GM12878 (cell line): ENCODE measurements around the gene MITD1. TPM values are rescaled to one million over a fixed set of nuclear protein-coding genes. Genes with fewer than 3 reads are reported as not detected.

Source experiments
- ATAC-seq: fragments of 200-7000 bp; cut with Tn5 transposase; 3 replicates; pipeline ENCODE4 v1.9.1; 2020; ENCODE audit warnings: mild to moderate bottlenecking, moderate library complexity
- Bru-seq: library from RNA; stranded (reverse); fragments of 400-500 nt; gene quantifications from one replicate; lab custom pipeline; 2021; lab: Mats Ljungman, UMichigan
- BruChase-seq, 2 experiments: library from RNA; stranded (reverse); fragments of 400-500 nt; gene quantifications; one replicate each; lab custom pipeline; 2021; lab: Mats Ljungman, UMichigan
- BruUV-seq: library from RNA; stranded (reverse); fragments of 400-500 nt; replicated peaks from 2 replicates; lab custom pipeline; 2021; lab: Mats Ljungman, UMichigan
- CTCF ChIA-PET: fragments of 300-600 bp; sonication (Branson Sonifier 250); formaldehyde crosslinking; extraction: SDS; loops from one replicate; lab custom pipeline; 2021; ENCODE audit warnings: inconsistent platforms; lab: Yijun Ruan, JAX
- POLR2A ChIA-PET: fragments of 350-600 bp; formaldehyde crosslinking; extraction: SDS; loops from one replicate; lab custom pipeline; 2021; ENCODE audit warnings: inconsistent platforms; lab: Charles Lee
- RAD21 ChIA-PET: fragments of 300-600 bp; sonication (Branson Sonifier 250); formaldehyde crosslinking; loops from one replicate; lab custom pipeline; 2023; ENCODE audit warnings: antibody characterized with exemption; ENCODE audit not compliant: unreplicated experiment; lab: Charles Lee
- SMC1A ChIA-PET: fragments of 300-600 bp; sonication (Branson Sonifier 250); formaldehyde crosslinking; loops from one replicate; lab custom pipeline; 2023; ENCODE audit not compliant: unreplicated experiment, uncharacterized antibody; lab: Charles Lee
- DNase-seq: peaks from one replicate; pipeline ENCODE4 v3.0.0-alpha.2; 2011; ENCODE audit warnings: low read depth, low spot score
- FAIRE-seq: peaks from 3 replicates; lab custom pipeline; 2011; peaks lifted over from hg19 to GRCh38; lab: Jason Lieb, UNC
- H2AFZ ChIP-seq: 2 replicates; pipeline ENCODE4 v1.6.0; 2011; ENCODE audit warnings: low read depth, low read length, control low read depth; ENCODE audit not compliant: control insufficient read depth
- H3K27ac ChIP-seq: 2 replicates; pipeline ENCODE4 v1.5.1; 2011; ENCODE audit warnings: control low read depth; ENCODE audit not compliant: control insufficient read depth, insufficient read depth
- H3K27me3 ChIP-seq, 2 experiments: replicated peaks in 1 of 2; 2 replicates each; pipeline versions ENCODE4 v1.6.0 to v1.6.1; 2011; ENCODE audit warnings: low read length in 1 of 2; ENCODE audit not compliant: control insufficient read depth in 2 of 2, insufficient read depth in 2 of 2
- H3K36me3 ChIP-seq, 2 experiments: 2 replicates each; pipeline ENCODE4 v1.5.1; 2011; ENCODE audit warnings: low read length in 1 of 2; ENCODE audit not compliant: control insufficient read depth in 2 of 2, insufficient read depth in 2 of 2
- H3K4me1 ChIP-seq: 2 replicates; pipeline ENCODE4 v1.6.1; 2011; ENCODE audit warnings: mild to moderate bottlenecking, low read length, moderate library complexity, mixed read lengths; ENCODE audit not compliant: control insufficient read depth, insufficient read depth
- H3K4me2 ChIP-seq: 2 replicates; pipeline ENCODE4 v1.6.0; 2011; ENCODE audit warnings: control low read depth; ENCODE audit not compliant: control insufficient read depth, insufficient read depth
- H3K4me3 ChIP-seq: fragments of 200-600 bp; sonication (generic); 2 replicates; pipeline ENCODE4 v1.5.1; 2016
- H3K79me2 ChIP-seq: 2 replicates; pipeline ENCODE4 v1.6.0; 2011; ENCODE audit warnings: low read length; ENCODE audit not compliant: control insufficient read depth, insufficient read depth
- H3K9ac ChIP-seq: 2 replicates; pipeline ENCODE4 v1.8.0; 2011; ENCODE audit warnings: low read length, control low read depth, mixed read lengths; ENCODE audit not compliant: control insufficient read depth, insufficient read depth
- H3K9me3 ChIP-seq: replicated peaks from 3 replicates; pipeline ENCODE4 v1.5.1; 2011; ENCODE audit warnings: mild to moderate bottlenecking, low read length; ENCODE audit not compliant: control insufficient read depth, insufficient read depth
- H4K20me1 ChIP-seq: 2 replicates; pipeline ENCODE4 v1.6.0; 2011; ENCODE audit not compliant: control insufficient read depth, insufficient read depth
- BRCA1 ChIP-seq: IDR thresholded peaks from 2 replicates; pipeline ENCODE4 v1.6.1; 2011; ENCODE audit warnings: low read depth, low read length, improper control_type of control experiment
- CEBPB ChIP-seq, 2 experiments: fragments of 150-350 bp in 1 of 2; IDR thresholded peaks; 2 replicates each; pipeline ENCODE4 v1.6.1; 2012 to 2014; ENCODE audit warnings: low read depth in 2 of 2, low read length in 2 of 2, borderline replicate concordance in 1 of 2, inconsistent platforms in 1 of 2
- CHD1 ChIP-seq: IDR thresholded peaks from 2 replicates; pipeline ENCODE4 v1.6.1; 2012; ENCODE audit warnings: low read depth, low read length, improper control_type of control experiment
- CHD4 ChIP-seq: fragments of 200-600 bp; sonication (generic); IDR thresholded peaks from 2 replicates; pipeline ENCODE4 v1.6.1; 2016; ENCODE audit warnings: mild to moderate bottlenecking
- ELK1 ChIP-seq: IDR thresholded peaks from 2 replicates; pipeline ENCODE4 v1.6.1; 2012; ENCODE audit warnings: low read depth, low read length, improper control_type of control experiment
- HDAC6 ChIP-seq: fragments of 200-600 bp; sonication (generic); IDR thresholded peaks from one replicate; pipeline ENCODE4 v1.8.0; 2017; ENCODE audit warnings: antibody characterized with exemption; ENCODE audit not compliant: unreplicated experiment
- KDM1A ChIP-seq: fragments of 200-600 bp; sonication (generic); IDR thresholded peaks from 2 replicates; pipeline ENCODE4 v1.6.1; 2016; ENCODE audit warnings: borderline replicate concordance
- NFYA ChIP-seq: IDR thresholded peaks from 2 replicates; pipeline ENCODE4 v1.6.1; 2011; ENCODE audit warnings: low read depth, mild to moderate bottlenecking, low read length, improper control_type of control experiment, borderline replicate concordance
- NR2F1 ChIP-seq: fragments of 450-650 bp; conservative IDR thresholded peaks from 2 replicates; pipeline ENCODE4 v1.6.1; 2017; ENCODE audit warnings: mild to moderate bottlenecking
- SMAD1 ChIP-seq: fragments of 450-650 bp; IDR thresholded peaks from 2 replicates; pipeline ENCODE4 v1.6.1; 2018; ENCODE audit warnings: mild to moderate bottlenecking, low read depth; ENCODE audit not compliant: partially characterized antibody
- STAT1 ChIP-seq: fragments of 450-650 bp; conservative IDR thresholded peaks from 2 replicates; pipeline ENCODE4 v1.6.1; 2014; ENCODE audit warnings: antibody characterized with exemption, mild to moderate bottlenecking
- TCF3 ChIP-seq: IDR thresholded peaks from 2 replicates; pipeline ENCODE4 v1.6.1; 2012; ENCODE audit warnings: low read depth, mild to moderate bottlenecking, low read length, borderline replicate concordance; ENCODE audit not compliant: insufficient read depth
- USF1 ChIP-seq: IDR thresholded peaks from 2 replicates; pipeline ENCODE4 v1.6.1; 2011; ENCODE audit warnings: borderline replicate concordance, low read depth, mild to moderate bottlenecking, moderate library complexity, mixed read lengths, low read length; ENCODE audit not compliant: insufficient read depth; ENCODE audit errors: extremely low read length
- WGBS: methylation state at CpG from one replicate; pipeline ENCODE4 v1.1.6; 2016; ENCODE audit warnings: low lambda C conversion rate; ENCODE audit not compliant: insufficient replicate concordance, insufficient coverage; ENCODE audit errors: missing lambda C conversion rate; 5-methylcytosine and 5-hydroxymethylcytosine counted together
- in situ Hi-C: fragments of 300-500 bp; cut with MboI; formaldehyde crosslinking; loops from 9 replicates; pipeline ENCODE4 v1.14.3; 2018; ENCODE audit warnings: mixed read lengths
- intact Hi-C: fragments of 100-400 bp; cut with micrococcal nuclease; formaldehyde crosslinking; loops from one replicate; pipeline ENCODE4 v1.14.2; 2022; ENCODE audit not compliant: unreplicated experiment
- long read RNA-seq, 2 experiments: library from polyadenylated mRNA; unstranded; transcript quantifications; one replicate each; pipeline ENCODE4 v2.0.0, GENCODE V29; 2019 to 2020
- polyA minus RNA-seq, 3 experiments: library from RNA; depleted of rRNA, polyadenylated mRNA; stranded (reverse); fragments of >200 nt; gene quantifications; 2 replicates each; pipeline ENCODE4 v1.2.3, GENCODE V29; 2011
- polyA plus RNA-seq, 11 experiments: library from polyadenylated mRNA; depleted of rRNA in 4 of 11; unstranded in 6 of 11; stranded (reverse) in 5 of 11; fragments of >200 nt; fragmentation: Nextera tagmentation in 4 of 11; fragmentation: Illumina TruSeq in 1 of 11; extraction: Ambion mirVana in 4 of 11; extraction: Trizol in 1 of 11; gene quantifications; 1 replicate in 1 of 11; 2 replicates in 10 of 11; pipeline versions ENCODE4 v1.2.1 to v1.2.3, GENCODE V29; 2011 to 2016; ENCODE audit warnings: inconsistent platforms in 2 of 11, missing spikeins in 2 of 11, low read depth in 1 of 11
- total RNA-seq, 4 experiments: library from RNA; depleted of rRNA in 3 of 4; stranded (reverse); fragments of >200 nt in 3 of 4; fragmentation: Illumina TruSeq in 1 of 4; extraction: Trizol in 1 of 4; gene quantifications; 2 replicates each; pipeline versions ENCODE4 v1.2.1 to v1.2.3, GENCODE V29; 2013 to 2021

MITD1 gene
- total RNA-seq (2013; cell fraction: nucleolus; rRNA removed): 74.4 and 79.1 TPM in 2 replicates
- total RNA-seq (2014; rRNA removed) (36.9 and 47.4 TPM in 2 replicates), total RNA-seq (2014; rRNA removed; fragmentation: Illumina TruSeq; extraction: Trizol) (68.1 and 74.9 TPM in 2 replicates), total RNA-seq (2021) (33.0 and 35.6 TPM in 2 replicates), polyA plus RNA-seq (2011; rRNA removed) (52.6 and 89.2 TPM in 2 replicates), polyA plus RNA-seq (2014; fragmentation: Illumina TruSeq; extraction: Trizol) (74.3 and 90.7 TPM in 2 replicates), polyA plus RNA-seq (2014; fragmentation: Nextera tagmentation; extraction: Ambion mirVana) (100 to 1,000 TPM; 106 to 116 TPM), polyA plus RNA-seq (2014; rRNA removed) (46.6 and 61.9 TPM in 2 replicates), polyA plus RNA-seq (2016; fragmentation: Nextera tagmentation; extraction: Ambion mirVana) (10 to 100 TPM; 61.2 to 65.1 TPM), polyA minus RNA-seq (2011; rRNA and poly(A)+ RNA removed) (11.5 and 12.1 TPM in 2 replicates), Bru-seq, nascent RNA (percentile 84 among the genes with signal in this experiment), BruChase-seq, experiment 1, labeled RNA remaining after a 6-hour chase (percentile 89 among the genes with signal in this experiment), BruChase-seq, experiment 2, labeled RNA remaining after a 2-hour chase (percentile 86 among the genes with signal in this experiment)
- 31.4 TPM for polyA plus RNA-seq (2011; ENCODE audit: low read depth)
- polyA plus RNA-seq (2011; cell fraction: cytosol; rRNA removed): 12.8 and 13.2 TPM in 2 replicates
- polyA plus RNA-seq (2011; cell fraction: nucleus; rRNA removed): 30.5 and 39.1 TPM in 2 replicates
- polyA plus RNA-seq (2012): 41.6 and 53.3 TPM in 2 replicates
- 6.4 and 8.2 TPM in 2 replicates for polyA minus RNA-seq (2011; cell fraction: cytosol; rRNA and poly(A)+ RNA removed)
- polyA minus RNA-seq (2011; cell fraction: nucleus; rRNA and poly(A)+ RNA removed): 10.5 and 16.6 TPM in 2 replicates
- long read RNA-seq, experiment 1, transcript MITD1-201 (7 exons, 939 nt): major isoform, 10 of 16 reads
- long read RNA-seq, experiment 1, partial matches to known transcripts: 4 of 16 reads
- long read RNA-seq, experiment 1, other reads (novel, unspliced or antisense): 2 of 16 reads
- long read RNA-seq, experiment 2, transcript MITD1-201 (7 exons, 939 nt): major isoform, 66 of 105 reads
- long read RNA-seq, experiment 2, partial matches to known transcripts: 14 of 105 reads
- long read RNA-seq, experiment 2, other reads (novel, unspliced or antisense): 19 of 105 reads

- 0 out of 4 replicates have a peak, but pooled peaks cover 0 to 3% of the 10 kb centered on the region in 2 experiments for H3K36me3 ChIP-seq
- peak; percentile 92 for ATAC-seq
- CTCF ChIA-PET: interaction anchor here (0.6 to 2.4 kb wide), 9 partner anchors 11 to 310 kb away, joined by 3 to 14 read pairs (median 4); partner anchors contain the start of genes C2orf15, EIF5B, LIPT1 and TSGA10
- intact Hi-C loops (loop anchor here (1.0 to 5.0 kb wide), 4 partner anchors 39 to 306 kb away; partner anchors contain the start of genes C2orf15 and TXNDC9), in situ Hi-C loops (loop anchor here (25.0 kb wide), 1 partner anchor 306 kb away; the partner anchor contains the start of gene REV1)
- peak within 1 kb of the TSS; percentile 81 for H3K4me2 ChIP-seq
- FAIRE-seq: peak; percentile 80
- H3K9me3 ChIP-seq: no peaks in the 10 kb centered on the region
- POLR2A ChIA-PET: interaction anchor here (0.6 to 1.4 kb wide), 7 partner anchors 10 to 270 kb away, joined by 3 to 10 read pairs (median 5); partner anchors contain the start of genes C2orf15, EIF5B, LIPT1 and TSGA10
- H3K4me3 ChIP-seq: peak within 1 kb of the TSS; percentile 95
- H2AFZ ChIP-seq: peak within 1 kb of the TSS; percentile 99
- RAD21 ChIA-PET: interaction anchor here (0.6 to 2.7 kb wide), 6 partner anchors 22 to 532 kb away, joined by 3 to 13 read pairs (median 4); partner anchors contain the start of genes C2orf15, LIPT1 and TSGA10
- no peaks in the 10 kb centered on the region for H4K20me1 ChIP-seq
- SMC1A ChIA-PET: interaction anchor here (0.6 to 1.9 kb wide), 13 partner anchors 22 to 232 kb away, joined by 3 to 7 read pairs (median 3); partner anchors contain the start of gene EIF5B
- H3K4me1 ChIP-seq: no peaks in the 10 kb centered on the region; the same call in 1 of the 2 replicates
- H3K9ac ChIP-seq: peak within 1 kb of the TSS; percentile 96
- peak; percentile 95 for DNase-seq
- WGBS: under 1% methylated on average over 39 of the region's 39 CpGs
- peaks cover 60% of the 10 kb centered on the region for H3K79me2 ChIP-seq
- TSS peak; percentile 84 for BruUV-seq
- H3K27me3 ChIP-seq: no peaks in the 10 kb centered on the region
- H3K27ac ChIP-seq: peak within 1 kb of the TSS; percentile 83
- no peak for TF ChIP-seq BRCA1
- TF ChIP-seq NR2F1: no peak
- TF ChIP-seq HDAC6: no peak
- no peak for TF ChIP-seq NFYA
- no peak for TF ChIP-seq TCF3
- TF ChIP-seq CHD1: peak; percentile 63; the same call in 1 of the 2 replicates
- TF ChIP-seq SMAD1: peak; percentile 35
- TF ChIP-seq KDM1A: no peak
- TF ChIP-seq USF1: peak; percentile 89
- TF ChIP-seq ELK1: peak; percentile 52
- TF ChIP-seq STAT1: peak; percentile 95
- TF ChIP-seq CEBPB (IDR thresholded peaks at IDR 0.05; ENCODE audit: borderline replicate concordance in 1 of 2, low read depth in 2 of 2, low read length in 2 of 2): no peak
- TF ChIP-seq CHD4: no peak
These were observed at the start of gene MITD1, which contains the start of gene MRPL30 for GRCh38 chr2:99180755-99181623. MITD1 (minus strand) TSS chr2:99181058; CDS start chr2:99180981, 77 bp downstream. MRPL30 (plus strand) TSS chr2:99181184; CDS start chr2:99186204, 5,020 bp downstream.
